SU-DHL-6 (cell line): Measurements from ENCODE around the gene UBASH3A.
"Not testable (repeated sequence)": the region's sequence is repeated elsewhere in the genome, so short reads cannot be mapped to it uniquely, and the experiment has no call there.

Experiments
- H2AFZ ChIP-seq: fragments of 200-600 bp; sonication (generic); 2 replicates; pipeline ENCODE4 v1.6.1; 2014; ENCODE audit warnings: low read depth, mild to moderate bottlenecking, moderate library complexity, mixed read lengths, antibody characterized with exemption, low read length; ENCODE audit not compliant: severe bottlenecking
- H3F3A ChIP-seq: fragments of 200-600 bp; shearing (Covaris generic); 2 replicates; pipeline ENCODE4 v1.6.0; 2016; ENCODE audit warnings: antibody characterized with exemption, mild to moderate bottlenecking; ENCODE audit not compliant: insufficient read depth
- H3K27ac ChIP-seq: fragments of 200-600 bp; sonication (generic); 2 replicates; pipeline ENCODE4 v1.5.1; 2016; ENCODE audit warnings: low read depth, mild to moderate bottlenecking, low read length, moderate library complexity, mixed read lengths
- H3K27me3 ChIP-seq: fragments of 200-600 bp; sonication (generic), shearing (Covaris generic); 2 replicates; pipeline ENCODE4 v1.6.0; 2014; ENCODE audit warnings: mild to moderate bottlenecking, low read length
- H3K36me3 ChIP-seq: fragments of 200-600 bp; sonication (generic); 2 replicates; pipeline ENCODE4 v1.6.1; 2014; ENCODE audit warnings: mild to moderate bottlenecking, low read length, mixed read lengths
- H3K4me2 ChIP-seq: fragments of 300-600, 200-600 bp; shearing (Covaris generic), sonication (generic); 2 replicates; pipeline ENCODE4 v1.6.0; 2014; ENCODE audit warnings: low read length, low read depth, mild to moderate bottlenecking; ENCODE audit not compliant: poor library complexity, severe bottlenecking
- H3K4me3 ChIP-seq: fragments of 200-600 bp; sonication (generic); 2 replicates; pipeline ENCODE4 v1.5.1; 2014; ENCODE audit warnings: antibody characterized with exemption, low read length, mild to moderate bottlenecking, mixed read lengths; ENCODE audit not compliant: insufficient read depth, poor library complexity, severe bottlenecking
- H3K79me2 ChIP-seq: fragments of 200-600 bp; sonication (generic); 2 replicates; pipeline ENCODE4 v1.6.1; 2014; ENCODE audit warnings: mild to moderate bottlenecking, low read length, moderate library complexity; ENCODE audit not compliant: insufficient read depth
- H3K9ac ChIP-seq: fragments of 200-600 bp; sonication (generic); 2 replicates; pipeline ENCODE4 v1.7.0; 2014; ENCODE audit warnings: mild to moderate bottlenecking, low read length
- H3K9me2 ChIP-seq: fragments of 200-600 bp; sonication (generic); replicated peaks from 2 replicates; pipeline ENCODE4 v1.6.1; 2014; ENCODE audit warnings: low read length; ENCODE audit not compliant: insufficient read depth
- H3K9me3 ChIP-seq: fragments of 200-600 bp; sonication (generic); 2 replicates; pipeline ENCODE4 v1.6.1; 2014; ENCODE audit warnings: low read length, mixed read lengths; ENCODE audit not compliant: insufficient read depth
- H4K20me1 ChIP-seq: fragments of 200-600 bp; sonication (generic); 2 replicates; pipeline ENCODE4 v1.6.1; 2014; ENCODE audit warnings: low read depth, mild to moderate bottlenecking, antibody characterized with exemption, low read length, moderate library complexity, mixed read lengths
- EZH2phosphoT487 ChIP-seq: fragments of 200-600 bp; sonication (generic), shearing (Covaris generic); conservative IDR thresholded peaks from 2 replicates; pipeline ENCODE4 v1.6.1; 2018; ENCODE audit warnings: mild to moderate bottlenecking, antibody characterized with exemption, low read length, moderate library complexity, mixed read lengths
- TF ChIP-seq, protein P1 (sequence below): fragments of 200-600 bp; sonication (generic); IDR thresholded peaks from one replicate; pipeline ENCODE4 v1.5.1; 2017; ENCODE audit warnings: antibody characterized with exemption, mild to moderate bottlenecking, low read length, moderate library complexity; ENCODE audit not compliant: insufficient read depth, poor library complexity, severe bottlenecking

Gene UBASH3A

GRCh38 chr21:42469272-42469671, 65.6 kb downstream of the UBASH3A start:
- no peak overlapping the region for H3K9ac ChIP-seq
- H2AFZ ChIP-seq, result no peak overlapping the region
- no peaks in the 10 kb centered on the region for H3F3A ChIP-seq
- no peak overlapping the region for H3K4me2 ChIP-seq
- no peaks in the 10 kb centered on the region for H3K27me3 ChIP-seq
- no peaks in the 10 kb centered on the region for H4K20me1 ChIP-seq
- no peaks in the 10 kb centered on the region for H3K9me2 ChIP-seq
- H3K9me3 ChIP-seq, result no peaks in the 10 kb centered on the region
- no peak overlapping the region for H3K27ac ChIP-seq
- H3K4me3 ChIP-seq, result no peak overlapping the region
- no peaks in the 10 kb centered on the region for H3K36me3 ChIP-seq
- no peak for TF ChIP-seq EZH2phosphoT487
- TF ChIP-seq, protein P1, sequence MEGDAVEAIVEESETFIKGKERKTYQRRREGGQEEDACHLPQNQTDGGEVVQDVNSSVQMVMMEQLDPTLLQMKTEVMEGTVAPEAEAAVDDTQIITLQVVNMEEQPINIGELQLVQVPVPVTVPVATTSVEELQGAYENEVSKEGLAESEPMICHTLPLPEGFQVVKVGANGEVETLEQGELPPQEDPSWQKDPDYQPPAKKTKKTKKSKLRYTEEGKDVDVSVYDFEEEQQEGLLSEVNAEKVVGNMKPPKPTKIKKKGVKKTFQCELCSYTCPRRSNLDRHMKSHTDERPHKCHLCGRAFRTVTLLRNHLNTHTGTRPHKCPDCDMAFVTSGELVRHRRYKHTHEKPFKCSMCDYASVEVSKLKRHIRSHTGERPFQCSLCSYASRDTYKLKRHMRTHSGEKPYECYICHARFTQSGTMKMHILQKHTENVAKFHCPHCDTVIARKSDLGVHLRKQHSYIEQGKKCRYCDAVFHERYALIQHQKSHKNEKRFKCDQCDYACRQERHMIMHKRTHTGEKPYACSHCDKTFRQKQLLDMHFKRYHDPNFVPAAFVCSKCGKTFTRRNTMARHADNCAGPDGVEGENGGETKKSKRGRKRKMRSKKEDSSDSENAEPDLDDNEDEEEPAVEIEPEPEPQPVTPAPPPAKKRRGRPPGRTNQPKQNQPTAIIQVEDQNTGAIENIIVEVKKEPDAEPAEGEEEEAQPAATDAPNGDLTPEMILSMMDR, result no peak
- no peaks in the 10 kb centered on the region for H3K79me2 ChIP-seq

GRCh38 chr21:42469726-42470125, 66.0 kb downstream of the UBASH3A start:
- H4K20me1 ChIP-seq, H3K79me2 ChIP-seq, H3K27ac ChIP-seq, H3K9me2 ChIP-seq, H3K9me3 ChIP-seq, H3K9ac ChIP-seq, H2AFZ ChIP-seq, H3K27me3 ChIP-seq, H3K4me2 ChIP-seq, H3K4me3 ChIP-seq, H3F3A ChIP-seq, H3K36me3 ChIP-seq: not testable (repeated sequence)

GRCh38 chr21:42471206-42471605, 67.5 kb downstream of the UBASH3A start:
- H3K9me3 ChIP-seq, result no peaks in the 10 kb centered on the region
- no peak overlapping the region for H3K27ac ChIP-seq
- no peak overlapping the region for H3K4me3 ChIP-seq
- H3K9me2 ChIP-seq, result no peaks in the 10 kb centered on the region
- H3K79me2 ChIP-seq, result no peaks in the 10 kb centered on the region
- no peaks in the 10 kb centered on the region for H3K36me3 ChIP-seq
- no peak overlapping the region for H3K4me2 ChIP-seq
- H3F3A ChIP-seq, result no peaks in the 10 kb centered on the region
- no peaks in the 10 kb centered on the region for H3K27me3 ChIP-seq
- no peak overlapping the region for H3K9ac ChIP-seq
- no peaks in the 10 kb centered on the region for H4K20me1 ChIP-seq
- H2AFZ ChIP-seq, result no peak overlapping the region
- TF ChIP-seq, protein P1, result no peak
- TF ChIP-seq EZH2phosphoT487, result no peak

DNA sequence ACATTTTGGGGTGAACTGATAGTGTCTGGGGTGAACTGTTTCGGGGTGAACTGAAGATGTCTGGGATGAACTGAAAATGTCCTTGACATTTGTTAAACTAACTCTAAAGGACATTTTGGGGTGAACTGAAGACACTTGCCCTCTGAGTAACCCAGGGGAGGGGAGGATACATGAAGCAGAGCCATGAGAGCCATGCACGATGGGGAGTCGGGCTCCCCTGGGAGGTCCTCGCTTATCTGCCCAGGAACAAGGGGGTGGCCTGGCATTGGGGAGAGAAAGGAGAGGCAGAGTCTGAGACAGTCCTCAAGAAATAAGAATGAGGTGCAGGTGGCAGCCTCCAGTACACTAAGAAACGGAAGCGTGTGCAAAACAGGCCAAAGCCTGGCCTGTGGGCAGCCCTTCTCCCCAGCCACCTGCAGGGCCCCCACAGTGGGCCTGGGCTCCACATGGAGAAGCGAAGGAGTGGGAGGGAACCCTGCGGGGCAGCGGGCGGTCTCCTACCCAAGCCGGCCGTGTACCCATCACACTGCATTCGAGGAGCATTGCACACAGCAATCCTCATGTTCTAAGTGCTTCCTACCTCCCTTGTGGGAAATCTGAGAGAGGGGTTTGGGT, 68.1 kb downstream of the UBASH3A start:
- Histone ChIP-seq H4K20me1 (no peaks in the 10 kb centered on the region), H3K27me3 (no peaks in the 10 kb centered on the region), H3K9me3 (no peaks in the 10 kb centered on the region), H3K27ac (no peak overlapping the region), H3K9ac (no peak overlapping the region), H3K79me2 (no peaks in the 10 kb centered on the region), H3K9me2 (no peaks in the 10 kb centered on the region), H3K4me2 (no peak overlapping the region), H2AFZ (no peak overlapping the region), H3K4me3 (no peak overlapping the region), H3F3A (no peaks in the 10 kb centered on the region), H3K36me3 (no peaks in the 10 kb centered on the region)
- TF ChIP-seq EZH2phosphoT487, result no peak
- TF ChIP-seq, protein P1, result no peak
